ENCODE measurements around the gene FHIT.

FHIT gene

DNA sequence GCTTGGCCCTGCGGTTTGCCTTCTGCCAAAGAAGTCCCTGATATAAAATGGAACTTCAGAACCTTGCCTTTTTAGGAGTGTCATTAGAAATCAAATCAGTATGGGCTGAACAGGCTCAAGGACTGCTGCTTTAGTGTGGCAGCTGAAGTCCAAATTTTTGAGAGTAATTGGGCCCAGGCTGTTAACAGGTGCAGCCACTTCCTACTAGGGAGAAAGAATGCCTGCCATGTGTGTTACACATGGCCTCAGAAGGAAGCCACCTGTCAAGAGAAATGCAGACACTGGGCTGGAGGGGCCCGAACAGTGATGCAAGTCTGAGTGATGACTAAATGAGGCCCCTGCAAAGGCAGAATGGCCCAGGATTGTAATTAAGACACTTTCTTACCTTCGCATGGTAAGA is 1414.7 kb downstream of the FHIT start:
- no peak overlapping the region for H3K27ac ChIP-seq
- H3K4me3 ChIP-seq, result no peak overlapping the region

DNA sequence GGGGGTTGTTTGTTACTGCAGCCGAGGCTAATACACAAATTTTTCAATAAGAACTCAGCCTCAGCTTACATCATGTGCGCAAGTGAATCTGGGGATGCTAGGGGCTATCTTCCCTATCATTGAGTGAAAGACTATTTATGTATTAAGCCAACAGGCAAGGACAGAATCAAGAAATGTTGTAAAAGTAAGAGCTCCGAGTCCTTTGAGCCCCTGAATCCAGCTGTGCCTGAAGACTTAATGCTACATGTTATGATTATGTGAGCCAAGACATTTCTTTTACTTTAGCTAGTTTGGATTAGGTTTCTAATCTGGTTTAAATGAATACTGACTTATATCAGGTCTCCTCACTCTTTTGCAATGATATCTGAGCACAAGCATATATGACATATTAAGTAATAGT is 1418.5 kb downstream of the FHIT start:
- H3K4me3 ChIP-seq, result no peak overlapping the region
- no peak overlapping the region for H3K27ac ChIP-seq

DNA sequence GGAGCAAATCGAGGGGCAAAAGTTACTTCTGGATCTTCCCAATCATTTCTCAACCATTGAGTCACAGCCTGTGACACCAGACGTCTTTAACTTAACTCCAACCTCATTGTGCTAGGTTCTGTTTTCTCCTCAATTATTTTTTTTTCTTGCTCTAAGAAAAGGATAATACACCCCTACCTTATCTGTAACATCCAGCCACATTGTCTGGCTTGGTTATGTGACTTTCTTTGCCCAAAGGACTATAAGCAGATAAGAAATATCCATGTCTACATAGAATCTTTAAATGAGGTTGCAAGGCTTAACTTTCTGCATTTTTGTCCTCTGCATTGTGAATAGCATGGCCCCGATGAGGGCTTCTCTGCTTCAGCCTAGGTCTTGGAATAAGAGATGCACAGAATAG is 1419.0 kb downstream of the FHIT start:
- H3K4me3 ChIP-seq, result no peak overlapping the region

DNA sequence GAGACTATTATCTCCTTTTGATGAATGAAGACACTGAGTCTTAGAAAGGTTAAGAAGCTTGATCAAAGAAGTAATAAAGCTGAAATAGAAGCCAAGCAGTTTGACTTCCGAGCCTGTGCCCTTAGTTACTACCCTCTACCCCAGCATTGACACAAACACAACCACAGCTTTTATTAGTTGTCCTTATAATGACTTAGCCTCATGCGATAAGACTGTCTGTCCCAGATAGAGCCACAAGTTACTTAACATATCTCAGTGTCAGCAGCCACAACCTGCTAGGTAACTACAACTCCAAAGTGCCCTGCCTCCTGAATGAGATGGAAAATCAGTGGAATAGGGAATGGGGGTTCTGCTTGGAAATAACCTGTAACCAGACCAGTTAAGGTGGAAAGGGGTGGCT is 1419.9 kb downstream of the FHIT start:
- Histone ChIP-seq H3K4me3 (no peak overlapping the region), H3K27ac (no peak overlapping the region)

More for the DNA sequence above, 1419.0 kb downstream of the FHIT start:
- H3K27ac ChIP-seq, result no peak overlapping the region

DNA sequence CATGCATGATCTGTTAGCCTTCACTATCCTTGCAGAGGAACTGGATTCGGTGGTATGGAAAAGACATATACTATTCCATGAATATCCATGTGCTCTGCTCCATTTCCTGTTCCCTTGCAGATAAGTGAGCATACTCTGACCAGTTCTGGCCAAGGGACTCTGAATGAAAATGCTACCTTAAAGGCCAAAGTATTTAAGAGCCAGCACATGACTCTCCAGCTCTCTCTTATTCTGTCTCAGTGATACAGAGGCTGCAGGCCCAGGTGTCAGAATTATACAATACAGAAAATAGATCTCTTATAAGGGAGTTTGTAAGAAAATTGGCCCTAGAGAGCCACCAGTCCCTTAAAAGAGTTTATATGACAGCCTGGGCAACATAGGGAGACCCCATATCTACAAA is 1421.7 kb downstream of the FHIT start:
- Histone ChIP-seq H3K4me3 (no peak overlapping the region), H3K27ac (no peak overlapping the region)

DNA sequence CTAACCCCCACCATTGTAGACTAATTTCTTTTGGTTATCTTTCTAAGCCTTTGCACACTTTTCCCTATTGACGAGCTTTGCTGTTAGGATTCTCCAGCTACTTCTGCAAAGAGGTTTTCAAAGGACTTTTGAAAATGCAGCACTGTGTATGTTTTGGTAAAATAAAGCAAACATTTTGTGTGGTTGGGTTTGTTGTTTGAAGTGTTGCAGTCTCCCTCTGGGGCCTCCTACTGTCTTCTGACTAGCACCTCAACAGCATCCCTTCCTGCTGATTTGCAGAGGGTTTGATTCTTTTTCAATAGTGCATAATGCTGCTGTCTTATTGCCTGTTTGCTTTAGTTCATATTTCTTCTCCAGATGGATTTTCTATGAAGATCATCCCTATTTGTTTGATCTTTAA is 1426.4 kb downstream of the FHIT start:
- Histone ChIP-seq H3K27ac (no peak overlapping the region), H3K4me3 (no peak overlapping the region)

DNA sequence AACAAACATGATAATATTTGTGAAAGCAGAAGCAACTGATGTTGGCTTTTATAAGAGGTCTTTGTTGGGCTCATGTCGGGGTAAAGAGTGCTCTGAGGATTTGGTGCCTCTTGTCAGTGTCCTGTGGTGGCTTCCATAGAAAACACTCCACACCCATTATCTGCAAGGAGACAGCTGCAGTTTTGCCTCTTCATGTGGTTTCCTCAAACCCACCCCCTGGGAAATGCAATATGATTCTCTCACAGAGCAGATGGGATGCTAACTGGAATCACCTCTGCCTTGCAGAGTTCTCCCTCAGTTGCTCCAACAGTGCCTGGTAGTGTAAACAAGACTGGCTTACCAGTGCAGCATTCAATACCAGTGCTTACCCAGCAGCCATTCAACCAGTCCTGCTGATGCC is 1430.0 kb downstream of the FHIT start:
- Histone ChIP-seq H3K27ac (no peak overlapping the region), H3K4me3 (no peak overlapping the region)

DNA sequence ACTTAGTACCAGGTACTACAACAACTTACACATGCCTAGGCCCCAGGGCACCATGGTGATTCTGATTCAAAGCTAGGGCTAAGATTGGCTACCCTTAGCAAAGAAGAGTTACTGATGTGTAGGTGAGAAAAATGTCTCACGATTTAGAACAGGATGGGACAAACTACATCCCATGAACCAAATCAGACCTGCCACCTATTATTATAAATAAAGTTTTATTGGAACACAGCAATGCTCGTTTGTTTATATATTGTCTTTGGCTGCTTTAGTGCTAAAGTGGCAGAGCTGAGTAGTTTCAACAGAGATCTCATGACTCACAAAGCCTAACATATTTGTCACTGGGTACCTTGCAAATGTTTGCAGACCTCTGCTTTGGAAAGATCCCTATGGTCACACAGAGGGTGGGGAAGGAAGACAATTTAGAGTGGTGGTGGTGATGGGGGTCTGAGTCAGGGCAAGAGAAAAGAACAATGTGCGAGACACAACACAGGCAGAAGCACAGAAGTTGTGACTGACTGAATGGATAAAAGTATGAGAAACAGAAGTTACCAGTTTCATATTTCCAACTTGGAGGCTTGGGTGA is 1430.8 kb downstream of the FHIT start:
- Histone ChIP-seq H3K4me3 (no peak overlapping the region), H3K27ac (no peak overlapping the region)

DNA sequence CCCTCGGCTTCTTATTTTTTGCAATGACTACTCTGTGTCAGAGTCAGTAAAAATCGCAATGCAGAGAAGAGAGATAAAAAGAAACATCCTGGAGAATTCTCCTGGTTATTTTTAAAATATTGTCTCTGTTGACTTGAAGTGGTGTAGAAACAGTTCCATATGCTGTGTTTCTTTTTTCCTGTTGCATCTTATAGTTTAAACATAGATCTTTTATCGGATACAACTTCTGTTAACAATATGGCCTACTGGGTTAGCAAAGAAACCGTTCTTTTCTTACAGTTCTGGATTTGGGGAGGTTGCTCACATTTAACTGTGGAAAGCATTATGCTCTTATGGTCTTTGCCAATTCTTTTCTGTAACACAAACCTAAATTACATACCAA is 1432.3 kb downstream of the FHIT start:
- no peak overlapping the region for H3K4me3 ChIP-seq
- peak overlapping the region in 2 of 21 experiments; percentile 39 to 57 for H3K27ac ChIP-seq

DNA sequence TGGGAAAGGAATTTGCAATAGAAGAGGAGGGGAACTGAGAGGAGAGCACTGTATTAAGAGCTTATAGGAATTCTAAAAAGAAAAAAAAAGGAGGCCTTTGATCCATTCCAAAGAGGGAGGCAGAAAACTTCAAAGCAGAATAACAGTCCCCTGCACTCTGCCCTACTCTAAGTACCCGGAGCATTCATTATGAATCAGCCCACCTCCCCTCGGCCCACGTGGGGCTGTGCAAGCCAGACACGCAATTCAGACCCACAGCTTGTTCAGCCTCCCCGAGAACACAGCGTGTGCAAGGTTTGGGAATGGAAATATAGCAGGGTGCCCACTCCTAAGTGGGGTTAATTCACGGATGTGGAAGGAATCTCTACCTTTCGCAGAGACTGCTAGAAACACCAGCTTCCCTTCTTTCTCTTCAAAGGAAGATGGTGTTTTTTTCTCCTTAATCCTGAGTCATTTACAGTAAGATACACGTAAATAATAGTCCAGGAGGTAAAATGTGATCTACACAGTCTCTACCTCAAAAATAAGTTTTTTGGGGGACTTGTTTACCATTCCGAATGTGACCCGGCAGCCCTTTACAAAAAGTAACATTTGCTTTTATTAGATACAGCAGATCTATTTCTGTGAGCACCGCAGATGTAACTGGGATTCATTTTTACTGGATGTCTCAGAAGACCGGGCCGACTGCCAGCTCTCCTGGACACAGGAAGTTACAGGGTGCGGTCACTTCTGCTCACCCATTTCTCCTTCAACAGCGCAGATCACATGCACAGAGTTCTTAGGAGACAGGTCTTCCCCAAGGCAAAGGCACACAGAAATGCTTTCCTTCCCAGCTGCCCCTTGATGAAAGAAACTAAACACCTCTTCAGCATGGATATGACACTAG is 1433.0 kb downstream of the FHIT start:
- Histone ChIP-seq H3K27ac (peak overlapping the region in 4 of 21 experiments; percentile 18 to 57 (median 39)), H3K4me3 (no peak overlapping the region)

DNA sequence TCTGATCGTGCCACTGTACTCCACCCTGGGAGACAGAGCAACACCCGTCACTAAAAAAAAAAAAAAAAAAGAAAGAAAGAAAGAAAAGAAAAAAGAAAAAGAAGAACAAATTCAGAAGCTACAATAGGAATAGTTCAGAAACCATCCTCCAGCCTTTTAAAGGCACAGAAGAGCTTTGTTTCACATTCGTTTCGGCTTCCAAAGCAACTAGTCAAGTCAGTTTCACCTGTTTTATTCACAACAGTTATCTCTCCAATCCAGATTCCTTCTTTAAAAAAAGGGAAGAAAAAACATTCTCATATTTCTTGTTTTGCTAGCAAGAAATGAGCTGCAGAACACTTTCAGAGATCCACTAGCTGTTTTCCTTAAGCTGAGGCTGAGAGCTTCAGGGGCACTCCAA is 1433.7 kb downstream of the FHIT start:
- no peak overlapping the region for H3K4me3 ChIP-seq
- peak overlapping the region in 3 of 21 experiments; percentile 18 to 57 (median 35) for H3K27ac ChIP-seq

DNA sequence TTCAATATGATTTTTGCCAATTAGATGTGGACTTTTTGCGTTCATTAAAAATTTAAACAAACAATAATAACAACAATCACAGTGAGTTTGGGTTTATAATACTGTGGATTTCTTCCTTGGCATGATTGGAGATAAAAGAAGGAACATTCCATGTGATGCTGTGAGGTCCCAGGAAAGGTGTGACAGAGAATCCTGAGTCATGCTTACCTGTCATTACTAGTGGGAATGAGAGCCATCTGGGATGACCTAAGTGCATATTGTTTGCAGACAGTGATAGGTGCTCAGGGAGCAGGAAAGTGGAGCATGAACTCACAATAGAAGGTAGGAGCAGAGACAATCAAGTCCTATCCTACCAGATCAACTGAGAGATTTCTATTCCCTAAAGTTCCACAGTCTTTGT is 1434.9 kb downstream of the FHIT start:
- H3K27ac ChIP-seq, result no peak overlapping the region
- no peak overlapping the region for H3K4me3 ChIP-seq

DNA sequence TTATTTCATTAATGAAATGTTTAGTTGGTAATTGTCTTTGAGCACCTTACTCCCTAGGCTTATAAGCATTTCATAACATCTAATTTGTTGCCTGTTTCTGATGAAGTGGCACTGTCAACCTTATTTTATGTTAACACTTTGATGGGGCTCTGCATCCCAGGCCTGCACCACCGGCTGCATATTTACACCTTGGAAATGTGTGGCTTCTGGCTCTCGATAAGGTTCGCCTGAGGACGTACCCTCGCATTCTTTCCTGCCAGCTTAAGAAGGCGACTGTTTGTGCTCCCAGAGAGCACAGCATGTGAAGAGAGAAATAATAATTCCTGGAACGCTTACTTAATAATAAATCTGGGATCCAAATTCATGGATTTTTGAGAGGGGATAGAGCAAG is 1438.1 kb downstream of the FHIT start:
- no peak overlapping the region for H3K4me3 ChIP-seq
- no peak overlapping the region for H3K27ac ChIP-seq

DNA sequence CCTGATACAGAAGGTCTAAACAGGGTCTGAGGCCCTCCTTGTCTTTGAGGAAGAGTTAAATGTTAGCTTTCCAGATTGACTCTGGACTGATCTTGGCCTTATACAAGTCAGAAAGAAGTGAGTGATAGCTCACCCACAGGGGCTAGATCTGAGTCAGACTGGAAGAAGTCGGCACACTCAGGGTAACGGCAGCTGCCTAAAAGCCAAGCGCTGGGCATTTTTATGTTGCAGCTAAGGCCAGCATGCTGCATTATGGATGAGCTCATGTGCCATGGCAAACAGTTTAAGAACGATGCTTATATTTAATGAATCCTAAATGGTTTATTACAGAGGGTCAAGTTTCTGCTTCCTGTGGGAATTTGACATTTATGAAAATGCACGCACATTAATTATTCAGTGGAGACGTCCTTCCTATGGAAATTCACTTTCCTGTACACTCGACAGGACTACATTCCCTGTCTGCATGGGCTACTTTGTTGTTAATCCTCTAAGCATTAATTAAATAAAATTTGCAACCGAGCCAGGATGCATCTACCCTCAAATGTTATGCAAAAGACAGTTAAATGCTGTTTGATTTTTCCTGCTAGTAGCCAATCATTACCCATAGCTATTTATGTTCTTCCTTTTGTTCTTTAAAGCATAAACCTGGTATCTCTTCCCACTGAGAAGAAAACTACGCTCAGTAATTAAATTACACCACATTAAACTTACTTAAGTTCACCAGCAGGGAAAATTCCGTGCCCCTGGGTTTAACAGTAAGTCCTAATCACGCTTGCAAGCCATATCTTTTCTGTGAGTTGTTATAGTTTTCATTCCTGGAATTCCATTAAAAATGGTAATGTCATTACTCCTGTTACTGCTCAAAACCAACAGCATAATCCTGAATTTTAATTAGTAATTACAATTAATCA is 1438.8 kb downstream of the FHIT start:
- Histone ChIP-seq H3K27ac (no peak overlapping the region), H3K4me3 (no peak overlapping the region)

DNA sequence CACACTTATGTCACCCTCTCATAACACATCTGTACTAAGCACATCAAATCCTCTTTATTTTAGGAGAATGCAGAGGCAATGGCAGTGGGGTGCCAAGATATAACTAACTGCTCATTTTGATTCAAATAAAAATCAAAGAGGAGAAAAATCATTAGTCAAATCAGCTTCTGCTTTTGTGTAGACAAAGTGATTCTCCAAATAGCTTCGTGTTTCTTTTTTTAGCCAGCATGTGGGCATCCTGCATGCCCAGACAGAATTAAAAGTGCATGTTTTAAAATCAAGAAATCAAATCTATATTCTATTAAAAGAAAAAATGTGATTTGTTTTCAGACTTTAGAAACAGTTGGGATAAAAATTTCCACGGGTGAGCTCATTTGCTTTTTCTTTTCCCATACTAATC is 1440.1 kb downstream of the FHIT start:
- H3K4me3 ChIP-seq, result no peak overlapping the region
- H3K27ac ChIP-seq, result no peak overlapping the region

DNA sequence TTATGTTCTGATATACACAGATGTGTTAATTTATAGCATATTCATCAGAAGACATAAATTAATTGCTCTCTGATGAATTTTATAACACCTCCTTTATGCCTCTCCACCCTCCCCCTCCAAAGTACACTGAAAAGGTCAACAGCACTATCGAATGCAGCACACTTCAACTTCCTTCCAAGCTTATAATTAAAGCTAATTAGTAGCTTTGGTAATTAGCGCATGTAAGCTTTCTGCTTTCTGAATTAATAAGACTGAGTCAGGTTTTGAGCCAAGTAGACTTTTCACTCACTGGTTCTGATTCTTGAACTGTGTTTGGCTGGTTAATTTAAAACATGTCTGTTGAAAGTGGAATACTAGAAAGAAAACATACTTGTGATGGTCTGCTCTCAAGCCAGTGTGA is 1440.6 kb downstream of the FHIT start:
- no peak overlapping the region for H3K4me3 ChIP-seq
- H3K27ac ChIP-seq, result no peak overlapping the region

DNA sequence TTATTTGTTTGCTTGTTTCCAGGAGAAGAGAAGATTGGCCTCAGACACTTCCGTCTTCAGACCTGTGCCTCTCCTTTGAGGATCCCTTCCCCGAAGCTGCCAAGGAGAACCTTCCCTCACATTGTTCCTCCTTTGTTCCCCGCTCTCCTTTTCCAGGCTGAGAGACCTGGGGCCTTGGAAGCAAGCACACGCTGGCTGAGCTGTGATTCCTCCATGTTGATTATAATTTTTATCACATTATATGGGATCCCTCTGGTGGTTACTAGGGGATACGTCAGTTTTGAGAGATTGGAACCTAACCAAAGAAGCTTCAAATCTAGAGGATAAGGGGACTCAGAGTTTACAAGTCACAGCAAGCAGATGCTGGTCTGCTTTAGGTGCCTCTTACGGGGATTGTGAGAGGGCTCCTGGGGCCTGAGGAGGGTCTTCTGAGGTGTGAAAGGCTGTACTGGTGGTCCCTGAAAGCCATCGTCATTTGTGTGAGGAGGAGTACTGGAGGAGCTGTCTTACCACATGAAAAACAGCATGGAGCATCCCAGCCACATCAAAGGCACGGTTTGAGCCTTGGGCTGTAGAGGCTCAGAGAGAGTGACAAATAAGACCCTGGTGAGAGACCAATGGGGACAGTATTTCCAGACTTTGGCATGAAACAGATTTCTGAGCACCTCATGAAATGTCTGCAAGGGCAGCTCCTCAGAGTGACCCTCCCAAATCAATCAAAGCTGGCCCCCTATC is 1441.4 kb downstream of the FHIT start:
- Histone ChIP-seq H3K27ac (no peak overlapping the region), H3K4me3 (no peak overlapping the region)

DNA sequence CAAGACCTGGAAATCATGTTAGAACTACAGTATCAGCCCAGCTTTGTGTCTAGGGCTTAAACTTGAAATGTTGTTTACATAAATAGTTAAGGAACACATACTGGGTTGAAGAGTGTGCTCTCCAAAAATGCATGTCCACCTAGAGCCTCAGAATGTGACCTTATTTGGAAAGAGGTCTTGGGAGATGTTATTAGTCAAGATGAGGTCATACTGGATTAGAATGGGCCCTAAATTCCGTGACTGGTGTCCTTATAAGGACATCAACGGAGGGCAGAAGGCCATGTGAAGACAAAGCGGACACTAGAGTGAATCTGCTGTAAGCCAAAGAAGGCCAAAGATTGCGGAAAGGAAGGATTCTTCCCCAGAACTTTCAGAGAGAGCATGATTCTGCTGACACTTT is 1442.2 kb downstream of the FHIT start:
- H3K27ac ChIP-seq, result no peak overlapping the region
- no peak overlapping the region for H3K4me3 ChIP-seq

DNA sequence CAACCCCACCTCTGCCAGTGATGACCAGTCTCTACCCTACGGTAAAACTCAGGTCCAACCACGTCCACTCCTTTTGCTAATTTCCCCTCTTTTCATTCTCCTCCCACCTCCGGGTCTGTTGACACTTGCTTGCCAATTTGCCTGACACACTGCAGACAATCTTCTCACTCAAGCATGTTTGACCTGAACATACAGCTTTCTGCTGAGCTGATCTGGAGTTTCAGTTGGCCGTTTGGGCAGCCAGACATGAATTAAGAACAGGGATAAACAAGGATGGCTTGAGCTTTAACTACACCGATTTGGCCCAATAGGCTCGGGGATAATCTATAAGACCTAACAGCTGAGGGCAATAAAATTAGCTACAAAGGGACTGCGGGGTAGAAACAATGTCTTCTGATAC is 1442.8 kb downstream of the FHIT start:
- no peak overlapping the region for H3K27ac ChIP-seq
- no peak overlapping the region for H3K4me3 ChIP-seq

DNA sequence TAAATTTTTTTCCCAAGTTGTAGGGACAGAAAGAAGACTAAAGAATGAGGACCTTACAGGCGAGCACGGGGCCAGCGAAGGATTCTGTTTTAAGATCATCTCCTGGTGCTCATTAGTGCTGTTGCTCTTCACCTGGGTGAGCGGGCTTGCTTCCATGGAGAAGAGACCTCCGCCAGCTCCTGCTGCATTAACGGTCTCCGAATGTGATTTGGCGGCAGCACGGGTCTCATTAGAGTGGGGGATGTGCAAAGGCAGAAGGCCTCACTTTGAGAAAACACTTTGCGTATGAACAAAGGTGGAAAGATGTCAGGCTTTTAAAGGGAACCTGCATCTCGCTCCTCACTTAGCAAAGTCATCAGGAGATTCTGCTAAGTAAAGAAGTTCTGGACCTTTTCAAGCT is 1448.0 kb downstream of the FHIT start:
- H3K27ac ChIP-seq, result no peak overlapping the region
- H3K4me3 ChIP-seq, result no peak overlapping the region
